Measurements from ENCODE around the gene LAYN. TPM values are rescaled to one million over a fixed set of nuclear protein-coding genes. Genes with fewer than 3 reads are reported as not detected.

LAYN gene
- total and polyA plus RNA-seq, 2 experiments from 2014 or later: 7.7 to 12.6 TPM

- H4K20me1 ChIP-seq (ENCODE audit: insufficient read depth, poor library complexity, severe bottlenecking): no peaks in the 10 kb centered on the region
- H3K27me3 ChIP-seq: no peaks in the 10 kb centered on the region
- H3K9me3 ChIP-seq (ENCODE audit: low read depth): no peaks in the 10 kb centered on the region
- H3K4me2 ChIP-seq: no peak overlapping the region
- no peak overlapping the region for H3K4me3 ChIP-seq
- no peaks in the 10 kb centered on the region for H3K9me2 ChIP-seq (replicated peaks; ENCODE audit: insufficient read depth)
- 63% methylated on average over 1 of the region's 1 CpG for WGBS (ENCODE audit: low lambda C conversion rate, missing lambda C conversion rate)
- H2AFZ ChIP-seq: peak overlapping the region; percentile 58
- no peak overlapping the region for H3K27ac ChIP-seq
- no peaks in the 10 kb centered on the region for H3K36me3 ChIP-seq (replicated peaks; ENCODE audit: insufficient read depth, low read depth)
- H3K79me2 ChIP-seq: peaks cover 8% of the 10 kb centered on the region
- TF ChIP-seq CTCF (IDR thresholded peaks at IDR 0.05; ENCODE audit: poor library complexity) (no peak), EZH2phosphoT487 (IDR thresholded peaks at IDR 0.05; ENCODE audit: low read depth, severe bottlenecking, unreplicated experiment) (no peak)
- no peaks in the 10 kb centered on the region for H3K4me1 ChIP-seq (ENCODE audit: insufficient read depth)
- DNase-seq (ENCODE audit: low spot score): no peak
Measured at GRCh38 chr11:111598148-111598547, 57.6 kb downstream of the LAYN start.

GRCh38 chr11:111598559-111598958, 58.0 kb downstream of the LAYN start:
- no peaks in the 10 kb centered on the region for H3K9me3 ChIP-seq (ENCODE audit: low read depth)
- no peak overlapping the region for H3K4me3 ChIP-seq
- TF ChIP-seq CTCF (IDR thresholded peaks at IDR 0.05; ENCODE audit: poor library complexity) (no peak), EZH2 (IDR thresholded peaks at IDR 0.05; ENCODE audit: borderline replicate concordance) (no peak), EZH2phosphoT487 (IDR thresholded peaks at IDR 0.05; ENCODE audit: low read depth, severe bottlenecking, unreplicated experiment) (no peak)
- no peaks in the 10 kb centered on the region for H3K27me3 ChIP-seq
- 79% methylated on average over 2 of the region's 2 CpGs for WGBS (ENCODE audit: low lambda C conversion rate, missing lambda C conversion rate)
- H4K20me1 ChIP-seq (ENCODE audit: insufficient read depth, poor library complexity, severe bottlenecking): peaks cover 2% of the 10 kb centered on the region
- H3K9me2 ChIP-seq (replicated peaks; ENCODE audit: insufficient read depth): no peaks in the 10 kb centered on the region
- H3K79me2 ChIP-seq: peaks cover 12% of the 10 kb centered on the region
- H3K4me1 ChIP-seq (ENCODE audit: insufficient read depth): no peaks in the 10 kb centered on the region
- H3K4me2 ChIP-seq: no peak overlapping the region
- peak; percentile 40 for DNase-seq (ENCODE audit: low spot score)
- H3K36me3 ChIP-seq (replicated peaks; ENCODE audit: insufficient read depth, low read depth): no peaks in the 10 kb centered on the region
- H2AFZ ChIP-seq: no peak overlapping the region
- H3K27ac ChIP-seq: no peak overlapping the region

- Histone ChIP-seq H4K20me1 (ENCODE audit: insufficient read depth, poor library complexity, severe bottlenecking) (peaks cover 24% of the 10 kb centered on the region), H3K4me3 (no peak overlapping the region), H3K79me2 (peaks cover 42% of the 10 kb centered on the region), H3K4me2 (peak overlapping the region; percentile 80), H3K4me1 (ENCODE audit: insufficient read depth) (no peaks in the 10 kb centered on the region), H3K27ac (peak overlapping the region; percentile 6), H3K36me3 (replicated peaks; ENCODE audit: insufficient read depth, low read depth) (no peaks in the 10 kb centered on the region), H2AFZ (peak overlapping the region; percentile 85), H3K9me3 (ENCODE audit: low read depth) (no peaks in the 10 kb centered on the region), H3K27me3 (no peaks in the 10 kb centered on the region), H3K9me2 (replicated peaks; ENCODE audit: insufficient read depth) (no peaks in the 10 kb centered on the region)
- TF ChIP-seq EZH2phosphoT487 (IDR thresholded peaks at IDR 0.05; ENCODE audit: low read depth, severe bottlenecking, unreplicated experiment) (no peak), EZH2 (IDR thresholded peaks at IDR 0.05; ENCODE audit: borderline replicate concordance) (no peak), CTCF (IDR thresholded peaks at IDR 0.05; ENCODE audit: poor library complexity) (no peak)
- no peak for DNase-seq (ENCODE audit: low spot score)
- WGBS (ENCODE audit: low lambda C conversion rate, missing lambda C conversion rate): 38% methylated on average over 9 of the region's 9 CpGs
Measured at GRCh38 chr11:111601636-111601978, 61.1 kb downstream of the LAYN start.
